ENCODE results near the gene RANBP1.

The RANBP1 gene

GRCh38 chr22:20109411-20110358 lies 6.2 kb upstream of the RANBP1 start:
- no peak for DNase-seq

- no peak for DNase-seq
Measured at GRCh38 chr22:20110359-20110985, 5.4 kb upstream of the RANBP1 start.

GRCh38 chr22:20111045-20111688 lies 4.7 kb upstream of the RANBP1 start:
- no peak for DNase-seq

GRCh38 chr22:20111689-20112622 lies 3.9 kb upstream of the RANBP1 start:
- DNase-seq, result no peak

DNA sequence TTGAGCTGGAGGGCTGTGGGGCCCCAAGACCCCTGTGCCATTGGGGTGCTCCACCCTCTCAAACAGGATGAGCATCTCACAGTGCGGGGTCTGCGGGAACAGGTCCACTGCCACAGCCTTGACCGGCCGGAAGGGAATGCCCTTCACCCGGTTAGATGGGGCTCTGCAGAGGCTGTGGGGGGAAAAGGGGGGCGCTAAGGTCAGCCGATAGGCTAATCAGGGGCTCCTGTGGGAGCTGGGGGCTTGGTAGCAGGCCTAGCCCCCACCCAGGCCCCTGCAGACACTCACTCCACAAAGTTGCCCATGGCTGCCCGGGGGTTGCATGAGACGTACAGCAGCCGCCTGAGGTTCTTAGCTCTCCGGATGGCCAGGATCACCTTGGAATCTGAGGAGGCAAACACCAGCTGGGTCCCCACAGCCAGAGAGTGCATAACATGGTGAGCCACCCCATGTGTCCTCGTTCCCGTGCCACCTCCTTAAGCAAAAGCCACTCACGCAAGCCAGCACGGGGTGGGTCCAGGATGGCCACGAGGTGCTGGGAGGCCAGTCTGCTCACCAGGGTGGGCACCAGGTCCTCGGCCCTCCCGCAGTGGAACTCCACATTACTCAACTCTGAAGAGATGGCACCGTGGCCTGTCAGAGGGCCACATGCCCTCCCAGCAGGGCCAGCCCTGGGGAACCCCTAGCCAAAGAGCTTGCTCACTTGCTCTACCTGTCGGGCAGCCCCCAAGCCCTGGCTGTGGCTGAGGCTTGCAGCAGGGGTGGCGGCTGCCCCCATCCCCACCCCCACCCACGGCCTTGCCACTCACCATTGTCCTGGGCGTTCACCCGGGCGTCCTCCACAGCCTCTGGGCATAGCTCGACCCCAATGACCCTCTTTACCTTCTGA lies 3.0 kb upstream of the RANBP1 start:
- DNase-seq, result no peak

DNA sequence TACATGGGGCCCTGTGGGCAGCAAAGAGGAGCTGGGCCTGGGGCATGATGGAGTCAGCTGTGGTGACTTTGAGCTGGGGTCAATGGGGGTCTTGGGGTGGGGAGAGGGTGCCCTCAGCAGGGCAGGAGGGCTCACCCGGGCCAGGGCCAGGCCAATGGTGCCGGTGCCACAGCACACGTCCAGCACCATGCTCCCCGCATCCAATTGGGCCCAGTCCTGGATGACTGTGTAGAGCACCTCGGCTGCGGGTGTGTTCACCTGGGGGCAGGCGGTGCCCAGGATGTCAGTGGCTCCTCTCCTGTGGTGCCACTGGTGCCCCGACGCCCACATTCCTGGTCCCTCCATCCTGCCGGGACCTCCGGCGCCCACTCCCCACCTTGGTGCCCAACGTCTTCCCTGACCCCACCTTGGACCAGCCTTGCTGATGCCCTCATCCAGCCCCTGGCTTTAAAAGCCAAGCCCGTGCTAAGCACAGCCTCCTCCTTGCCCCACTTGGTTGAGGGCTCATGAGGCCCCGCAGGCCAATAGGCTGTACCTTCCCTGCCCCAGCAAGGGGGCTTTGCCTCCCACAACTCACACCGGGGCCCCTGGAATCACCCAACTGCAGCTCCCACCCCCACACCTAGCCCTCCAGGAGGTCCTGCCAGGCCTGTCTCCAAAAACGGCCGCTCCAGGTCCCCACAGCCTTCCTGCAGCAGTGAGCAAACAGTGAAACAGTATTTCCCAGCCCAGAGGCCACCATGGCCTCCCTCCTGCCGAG lies 2.2 kb upstream of the RANBP1 start:
- no peak for DNase-seq

DNA sequence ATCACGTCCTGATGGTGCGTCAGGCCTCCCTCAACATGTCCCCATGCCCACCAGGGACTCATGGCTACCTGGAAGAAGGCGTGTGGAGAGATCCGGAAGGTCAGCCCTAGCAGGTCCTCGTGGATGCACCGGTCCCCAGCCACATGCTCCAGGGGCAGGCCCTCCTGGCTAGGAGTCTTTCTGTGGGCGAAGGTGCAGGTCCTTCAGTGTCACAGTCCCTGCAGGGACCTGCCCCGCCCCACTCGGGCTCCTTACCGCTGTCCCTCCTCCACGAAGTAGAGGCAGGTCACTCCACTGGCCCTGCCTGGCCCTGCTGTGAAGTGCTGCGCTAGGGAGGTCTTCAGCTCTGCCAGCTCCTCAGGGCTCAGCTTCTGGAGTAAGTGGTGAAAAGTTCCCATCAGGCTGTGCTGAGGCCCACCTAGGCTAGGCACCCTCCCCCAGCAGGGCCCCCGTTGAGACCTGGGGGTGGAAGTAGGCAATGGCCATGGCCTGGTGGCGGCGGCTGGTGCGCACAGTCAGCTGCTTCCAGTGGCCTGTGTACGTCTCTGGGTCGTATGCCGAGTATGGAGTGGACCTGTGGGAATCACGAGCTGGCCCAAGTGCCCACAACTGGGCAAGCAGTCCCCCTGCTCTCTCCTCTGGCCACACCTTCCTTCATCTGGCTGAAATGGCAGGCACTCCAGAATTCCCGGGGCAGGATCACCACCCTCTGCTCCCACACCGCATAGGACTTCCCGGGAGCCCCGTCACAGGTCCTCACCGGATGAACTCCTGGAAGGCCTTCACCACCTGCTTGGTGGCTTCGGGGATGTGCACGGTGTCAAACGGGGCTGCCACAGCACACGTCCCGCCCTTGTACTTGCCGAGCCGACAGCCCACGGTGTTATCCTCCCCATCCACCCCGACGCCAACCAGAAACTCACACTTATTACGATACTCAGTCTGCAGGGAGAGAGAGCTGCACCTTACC lies 1.1 kb upstream of the RANBP1 start:
- DNase-seq, result no peak

- no peak for DNase-seq
Measured at GRCh38 chr22:20116376-20116950, 559 bp downstream of the RANBP1 start.

DNA sequence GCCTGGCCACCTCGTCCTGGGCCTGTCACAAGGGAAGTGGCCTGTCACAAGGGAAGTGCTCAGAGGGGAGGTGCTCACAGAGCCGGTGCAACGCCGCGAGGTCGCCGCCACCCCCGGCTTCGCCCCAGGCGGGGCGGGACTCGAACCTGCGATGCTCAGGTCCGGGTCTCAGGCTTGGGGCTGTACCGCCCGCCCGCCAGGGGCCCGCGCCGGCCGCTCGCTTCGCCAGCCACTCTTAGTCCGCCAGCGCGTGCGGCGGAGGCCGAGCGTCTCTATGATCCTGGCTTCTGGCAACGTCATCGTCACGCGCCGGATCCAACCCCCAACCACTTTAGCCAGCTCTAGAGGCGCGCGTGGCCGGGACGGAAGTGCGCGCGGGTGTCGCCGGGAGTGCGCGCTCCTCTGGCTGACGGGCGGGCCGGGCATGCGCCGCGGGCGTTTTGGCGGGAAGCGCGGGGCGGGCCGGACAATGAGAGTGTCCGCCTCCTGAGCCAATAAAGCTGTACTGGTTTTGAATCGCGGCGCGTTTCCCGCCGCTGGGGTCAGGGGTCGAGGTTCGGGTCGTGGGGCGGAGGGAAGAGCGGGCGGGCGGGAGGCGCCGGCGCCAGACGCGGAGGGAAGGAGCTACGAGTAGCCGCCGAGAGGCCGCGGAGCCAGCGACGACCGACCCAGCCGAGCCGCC lies 1.2 kb downstream of the RANBP1 start, which contains the start of gene TRMT2A:
TSS of gene TRMT2A (minus strand) at position 276 of the 682 bp plus-strand sequence. CDS start 320 bp downstream, outside the sequence.
- peak; percentile 77 to 90 for DNase-seq

- no peak for DNase-seq
Measured at GRCh38 chr22:20117633-20118299, 1.9 kb downstream of the RANBP1 start.

- no peak for DNase-seq
Measured at GRCh38 chr22:20118300-20119020, 2.6 kb downstream of the RANBP1 start.

DNA sequence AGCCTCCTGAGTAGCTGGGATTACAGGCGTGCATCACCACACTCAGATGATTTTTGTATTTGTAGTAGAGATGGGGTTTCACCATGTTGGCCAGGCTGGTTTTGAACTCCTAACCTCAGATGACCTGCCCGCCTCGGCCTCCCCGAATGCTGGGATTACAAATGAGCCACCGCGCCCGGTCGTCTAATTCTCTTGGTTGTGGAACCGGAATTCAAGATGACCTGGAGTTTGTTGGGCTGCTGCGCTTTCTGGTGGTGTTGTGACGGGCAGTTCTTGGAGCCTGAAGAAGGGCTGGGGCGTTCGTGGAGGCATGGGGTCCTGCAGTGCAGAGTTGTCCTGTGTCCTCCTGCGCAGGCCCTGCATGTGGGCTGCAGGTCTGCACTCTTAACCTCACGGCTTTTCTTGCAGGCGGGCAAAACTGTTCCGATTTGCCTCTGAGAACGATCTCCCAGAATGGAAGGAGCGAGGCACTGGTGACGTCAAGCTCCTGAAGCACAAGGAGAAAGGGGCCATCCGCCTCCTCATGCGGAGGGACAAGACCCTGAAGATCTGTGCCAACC lies 6.0 kb downstream of the RANBP1 start:
- DNase-seq, result no peak

- DNase-seq, result no peak
Measured at GRCh38 chr22:20123366-20124082, 7.6 kb downstream of the RANBP1 start.

- no peak for DNase-seq
Measured at GRCh38 chr22:20124083-20124787, 8.3 kb downstream of the RANBP1 start.

Measured in NCI-H187 (cell line).